SKM-1 treated with dmso at 0.1 percent for 144 hours (cell line): ENCODE measurements around the gene ORC4.

Experiments used
- DNase-seq: peaks from one replicate; lab custom pipeline; 2025; ENCODE audit not compliant: unreplicated experiment; lab: John Stamatoyannopoulos, UW

ORC4 gene

DNA sequence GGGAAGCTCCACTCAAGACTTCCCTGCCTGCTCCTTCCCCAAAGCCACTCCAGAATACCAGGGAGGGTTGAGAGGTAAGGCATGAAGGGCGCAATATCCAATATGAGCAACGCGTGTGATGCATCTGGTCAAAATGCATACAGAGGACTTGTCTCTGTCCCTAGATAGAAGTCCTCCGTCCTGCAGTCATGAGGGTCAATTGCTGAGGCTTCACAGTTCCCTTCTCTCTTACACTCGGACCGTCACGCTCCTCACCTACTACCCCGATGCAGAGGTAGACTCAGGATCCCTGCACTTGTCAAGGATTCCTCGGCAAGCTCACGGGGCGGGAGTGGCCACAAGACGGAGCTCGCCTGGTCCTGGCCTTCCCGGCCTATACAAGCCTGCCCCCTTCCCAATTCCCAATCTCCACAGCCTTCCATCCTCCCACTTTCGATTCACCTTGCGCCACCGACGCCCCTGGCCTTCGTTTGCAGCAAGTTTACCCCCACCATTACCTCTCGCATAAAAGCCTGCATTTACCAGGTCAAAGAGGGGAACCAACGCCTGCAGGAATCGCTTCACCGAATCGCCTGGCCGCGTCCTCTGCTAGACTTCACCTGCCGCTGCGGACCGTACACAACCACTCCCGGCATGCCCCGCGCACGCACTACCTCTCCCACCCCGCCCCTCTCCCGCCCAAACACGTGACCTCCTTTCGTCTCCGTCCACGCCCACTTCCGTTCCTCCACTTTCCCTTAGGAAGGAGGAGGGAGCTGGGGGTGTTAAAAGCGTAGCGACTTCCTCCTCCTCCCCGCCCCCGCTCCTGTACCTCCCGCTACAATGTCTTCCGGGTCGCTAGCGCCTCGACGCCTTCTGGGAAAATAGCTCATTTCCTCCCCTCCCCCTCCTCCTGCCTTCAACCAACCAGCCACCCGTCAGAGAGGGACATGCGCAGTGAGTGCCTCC is at the start of gene ORC4:
ORC4 (minus strand) TSS at position 627 of the 948 bp plus-strand sequence. CDS start 44,779 bp downstream, outside the sequence.
- peak; percentile 100 for DNase-seq

GRCh38 chr2:148067801-148068200 is 47.3 kb upstream of the ORC4 start:
- DNase-seq: no peak

- no peak for DNase-seq
Observed at GRCh38 chr2:148065936-148066335, 45.4 kb upstream of the ORC4 start.

DNA sequence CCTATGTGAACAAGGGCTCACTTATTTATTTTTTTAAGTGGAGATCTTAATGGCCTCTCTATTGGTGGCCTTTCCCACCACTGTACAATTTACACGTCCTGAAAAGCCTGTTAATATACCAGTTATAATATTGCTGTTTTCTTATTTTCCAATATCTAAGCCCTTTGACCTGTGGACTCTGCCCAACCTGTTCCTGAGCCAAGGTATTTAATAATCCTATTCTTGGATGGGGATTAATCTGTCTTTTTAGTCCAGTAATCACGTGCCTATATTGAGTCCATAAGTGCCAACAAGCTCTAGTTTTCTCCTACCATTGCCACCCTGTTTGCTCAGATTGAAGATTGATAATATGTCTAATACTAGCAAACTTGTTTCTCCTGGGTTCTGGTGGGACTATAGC is 43.1 kb upstream of the ORC4 start:
- no peak for DNase-seq

DNA sequence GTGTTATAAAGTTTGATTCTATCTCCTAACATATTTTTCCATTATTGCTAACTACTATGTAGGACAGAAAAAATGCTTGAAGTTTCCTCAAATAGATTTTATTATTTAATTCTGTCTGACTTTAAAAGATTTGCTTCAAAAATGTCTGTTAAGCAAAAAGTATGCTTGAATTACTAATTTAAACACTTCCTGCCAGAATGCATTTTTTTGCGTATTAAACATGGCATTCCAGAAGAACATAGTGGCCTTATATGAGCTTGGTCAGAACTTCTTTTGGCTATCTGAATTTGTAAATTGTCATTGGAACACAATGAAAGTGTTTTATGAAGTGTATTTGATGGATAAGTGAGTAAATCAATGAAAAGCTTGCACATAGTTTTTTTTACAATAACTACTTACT is 38.1 kb upstream of the ORC4 start:
- no peak for DNase-seq

- no peak for DNase-seq
Observed at GRCh38 chr2:148052687-148053086, 32.1 kb upstream of the ORC4 start.

GRCh38 chr2:148049284-148049683 is 28.7 kb upstream of the ORC4 start:
- DNase-seq: no peak

DNA sequence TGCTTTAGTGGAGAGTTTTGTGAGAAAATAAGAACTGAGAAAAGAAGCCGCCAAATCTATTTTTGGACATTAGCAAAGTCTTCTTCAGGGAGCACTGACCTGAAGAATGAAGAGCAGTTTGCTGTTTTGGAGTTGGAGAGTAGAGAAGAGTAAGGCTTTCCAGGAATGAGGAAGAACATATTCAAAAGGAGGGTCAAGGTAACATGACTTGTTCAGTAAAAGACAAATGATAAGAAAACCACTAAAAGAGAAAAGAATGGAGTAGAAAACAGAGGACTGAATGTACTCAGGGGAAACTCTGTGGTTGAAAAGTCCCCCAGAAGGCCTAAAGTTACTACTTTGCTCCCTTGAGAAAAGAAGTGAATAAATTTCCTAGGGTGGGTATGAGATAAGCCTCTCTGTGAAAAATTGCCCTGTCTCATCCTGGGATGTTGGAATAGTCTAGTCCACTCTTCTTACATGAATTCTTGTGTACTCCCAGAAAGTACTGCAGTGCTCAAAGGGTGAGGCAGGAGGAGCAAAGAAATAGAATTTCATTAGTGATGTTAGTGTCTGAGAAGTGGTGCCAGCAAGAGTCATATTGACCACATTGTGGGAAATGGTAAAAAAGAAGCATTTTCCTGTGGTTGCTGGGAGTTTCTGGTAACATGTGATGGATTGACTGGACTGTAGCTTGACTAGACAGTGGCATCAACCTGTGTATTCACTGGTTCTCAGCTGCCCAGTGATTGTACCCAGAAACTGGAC is 28.1 kb upstream of the ORC4 start:
- no peak for DNase-seq

DNA sequence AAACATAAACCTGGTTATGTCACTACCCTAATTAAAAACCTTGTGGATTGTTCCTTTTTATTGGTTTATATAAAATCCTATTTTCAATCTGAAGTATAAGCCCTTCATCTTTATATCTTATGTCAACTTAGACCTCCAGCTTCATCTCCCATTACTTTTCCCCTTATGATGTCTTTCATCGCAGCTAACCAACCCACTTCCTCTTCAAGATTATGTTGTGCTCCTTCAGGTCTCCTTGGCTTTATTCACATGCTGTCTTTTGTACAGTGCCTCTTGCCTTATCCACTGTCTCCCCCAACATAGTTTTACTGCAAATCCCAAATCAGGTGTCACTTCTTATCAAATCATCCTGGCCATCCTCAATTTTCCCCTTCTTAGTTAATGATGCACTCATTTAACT is 26.3 kb upstream of the ORC4 start:
- no peak for DNase-seq

- no peak for DNase-seq
Observed at GRCh38 chr2:148044322-148044721, 23.8 kb upstream of the ORC4 start.

GRCh38 chr2:148042219-148042618 is 21.7 kb upstream of the ORC4 start:
- DNase-seq: no peak

DNA sequence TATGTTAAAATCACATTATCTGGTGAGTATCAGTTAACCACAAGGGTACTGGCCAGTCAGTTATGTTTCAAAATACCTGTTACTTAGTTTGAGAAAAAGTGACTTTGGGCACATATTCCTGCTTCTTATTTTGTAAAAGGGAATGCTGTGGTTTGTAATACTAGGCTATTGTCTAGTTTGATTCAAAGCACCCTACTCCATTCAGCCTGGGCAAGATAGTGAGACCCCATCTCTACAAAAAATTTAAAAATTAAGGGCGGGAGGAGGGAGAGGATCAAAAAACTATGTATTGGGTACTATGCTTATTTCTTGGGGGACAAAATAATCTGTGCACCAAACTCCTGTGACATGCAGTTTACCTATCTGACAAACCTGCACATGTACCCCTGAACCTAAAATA is 19.2 kb upstream of the ORC4 start:
- DNase-seq: no peak

DNA sequence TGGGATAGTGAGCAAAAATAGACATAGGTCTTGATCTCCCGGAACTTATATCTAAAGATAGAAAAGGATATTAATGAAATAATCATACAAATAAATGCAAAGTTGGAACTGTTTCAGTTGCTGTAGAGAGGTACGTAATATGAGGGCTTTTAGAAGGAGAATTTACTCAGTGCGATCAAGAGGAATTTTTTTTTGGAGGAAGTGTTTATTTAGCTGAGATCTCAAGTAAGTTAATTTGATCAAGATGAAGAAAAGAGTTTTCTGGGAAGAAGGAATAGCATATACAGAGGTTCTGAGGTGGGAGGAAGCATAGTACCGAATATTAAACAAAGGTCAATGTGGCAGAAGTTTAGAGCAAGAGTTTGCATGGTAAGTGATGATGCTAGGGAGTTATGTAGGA is 11.7 kb upstream of the ORC4 start:
- no peak for DNase-seq

- DNase-seq: no peak
Observed at GRCh38 chr2:148031152-148031551, 10.6 kb upstream of the ORC4 start.

- no peak for DNase-seq
Observed at GRCh38 chr2:148028781-148029180, 8.2 kb upstream of the ORC4 start.

DNA sequence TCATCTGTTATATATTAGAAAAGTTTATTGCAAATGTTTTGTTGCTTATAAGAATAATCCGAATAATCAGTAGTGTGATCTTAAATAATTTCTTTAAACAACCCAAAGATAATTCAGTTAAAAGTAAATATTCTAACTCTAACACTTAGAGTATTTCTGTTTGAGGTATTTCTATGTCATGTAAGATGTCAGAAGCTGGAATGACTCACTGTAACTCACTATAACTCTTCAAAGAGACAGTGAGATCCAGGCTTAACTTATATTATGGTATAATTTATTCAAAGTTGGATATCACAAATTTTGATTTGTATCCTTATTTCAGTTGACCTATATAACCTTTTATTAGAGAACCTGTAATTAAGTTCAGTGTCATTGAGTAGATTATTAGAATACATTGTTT is 7.3 kb upstream of the ORC4 start:
- no peak for DNase-seq

DNA sequence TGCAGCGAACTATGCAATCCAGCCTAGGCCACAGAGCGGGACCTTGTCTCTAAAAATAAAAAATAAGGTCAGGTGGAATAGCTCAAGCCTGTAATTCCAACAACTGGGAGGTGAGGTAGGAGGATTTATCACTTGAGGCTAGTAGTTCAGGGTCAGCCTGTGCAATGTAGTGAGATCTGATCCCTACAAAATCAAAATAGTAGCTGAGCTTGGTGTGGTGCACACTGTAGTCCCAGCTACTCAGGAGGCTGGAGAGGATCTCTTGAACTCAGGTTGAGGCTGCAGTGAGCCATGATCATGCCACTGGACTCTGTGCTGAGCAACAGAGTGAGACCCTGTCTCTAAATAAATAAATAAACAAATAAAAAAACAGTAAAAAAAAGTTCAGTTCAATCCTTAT is 6.0 kb upstream of the ORC4 start:
- DNase-seq: no peak

- DNase-seq: no peak
Observed at GRCh38 chr2:148023861-148024260, 3.3 kb upstream of the ORC4 start.

GRCh38 chr2:148022882-148023281 is 2.3 kb upstream of the ORC4 start:
- DNase-seq: no peak

GRCh38 chr2:148022351-148022750 is 1.8 kb upstream of the ORC4 start:
- DNase-seq: no peak

DNA sequence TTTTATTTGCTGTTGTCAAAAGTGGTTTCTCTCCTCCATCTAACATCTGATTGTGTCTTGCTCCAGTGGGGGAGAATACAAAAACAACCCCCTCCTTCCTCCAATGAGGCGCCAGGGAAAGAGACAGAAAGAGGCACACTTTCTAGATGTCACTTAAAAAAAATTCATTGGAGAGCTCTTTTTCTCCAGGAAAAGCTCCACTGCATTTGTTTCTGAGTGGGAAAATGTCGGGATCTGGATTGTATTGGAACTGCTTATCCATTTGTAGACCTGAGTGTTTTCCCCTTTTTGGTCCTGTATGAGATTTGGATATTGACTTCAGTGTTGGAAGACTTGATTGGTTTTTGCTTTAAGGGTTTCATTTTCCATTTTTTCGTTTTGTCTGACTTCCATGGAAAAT is 1.3 kb upstream of the ORC4 start:
- no peak for DNase-seq
